H1 (cell line): ENCODE measurements around the gene MGMT. TPM values are rescaled to one million over a fixed set of nuclear protein-coding genes. Genes with fewer than 3 reads are reported as not detected.

Source experiments
- CTCF ChIA-PET: fragments of 300-600 bp; sonication (Branson Sonifier 250); formaldehyde crosslinking; loops from one replicate; lab custom pipeline; 2021; ENCODE audit not compliant: partially characterized antibody; lab: Charles Lee
- POLR2A ChIA-PET: fragments of 300-600 bp; sonication (Branson Sonifier 250); formaldehyde crosslinking; loops from one replicate; lab custom pipeline; 2021; ENCODE audit warnings: inconsistent platforms; ENCODE audit not compliant: partially characterized antibody; lab: Charles Lee
- DNase-seq, 2 experiments: peaks; one replicate each; pipeline versions ENCODE4 v3.0.0 to v3.0.0-alpha.2; 2010 to 2022; ENCODE audit warnings: low spot score in 2 of 2, low read depth in 1 of 2, mixed read lengths in 1 of 2
- FAIRE-seq: peaks from 2 replicates; lab custom pipeline; 2011; peaks lifted over from hg19 to GRCh38; lab: Jason Lieb, UNC
- H2AFZ ChIP-seq: 2 replicates; pipeline ENCODE4 v1.8.1; 2012; ENCODE audit warnings: low read length, inconsistent platforms
- H2AK5ac ChIP-seq: 2 replicates; pipeline ENCODE4 v1.6.1; 2013; ENCODE audit warnings: low read depth, low read length
- H2BK120ac ChIP-seq: replicated peaks from 2 replicates; pipeline ENCODE3; 2013; ENCODE audit warnings: low read depth, low read length, inconsistent platforms
- H2BK12ac ChIP-seq: 2 replicates; pipeline ENCODE4 v1.6.1; 2013; ENCODE audit warnings: low read depth, low read length
- H2BK15ac ChIP-seq: 2 replicates; pipeline ENCODE4 v1.6.1; 2013; ENCODE audit warnings: low read length
- H2BK20ac ChIP-seq: 2 replicates; pipeline ENCODE4 v1.6.1; 2013; ENCODE audit warnings: low read length
- H2BK5ac ChIP-seq: 2 replicates; pipeline ENCODE4 v1.6.1; 2013; ENCODE audit warnings: low read depth, low read length
- H3K14ac ChIP-seq: 2 replicates; pipeline ENCODE4 v1.6.1; 2013; ENCODE audit warnings: inconsistent platforms; ENCODE audit not compliant: insufficient read length
- H3K18ac ChIP-seq: 2 replicates; pipeline ENCODE4 v1.6.1; 2013; ENCODE audit warnings: low read length; ENCODE audit errors: extremely low read depth
- H3K23ac ChIP-seq: 2 replicates; pipeline ENCODE4 v1.6.1; 2013; ENCODE audit warnings: inconsistent platforms; ENCODE audit not compliant: insufficient read length
- H3K23me2 ChIP-seq: 2 replicates; pipeline ENCODE4 v1.6.1; 2013; ENCODE audit warnings: low read depth, low read length
- H3K27ac ChIP-seq: 2 replicates; pipeline ENCODE4 v1.6.1; 2011; ENCODE audit warnings: low read depth, low read length, inconsistent platforms
- H3K27me3 ChIP-seq, 4 experiments: replicated peaks in 1 of 4; 1 replicate in 1 of 4; 2 replicates in 3 of 4; pipeline versions ENCODE4 v1.6.1 to v1.8.1; 2011 to 2013; ENCODE audit warnings: low read length in 3 of 4, mild to moderate bottlenecking in 3 of 4, inconsistent platforms in 2 of 4, mixed read lengths in 2 of 4, moderate library complexity in 1 of 4; ENCODE audit not compliant: control insufficient read depth in 3 of 4, insufficient read depth in 3 of 4; ENCODE audit errors: extremely low read depth in 1 of 4
- H3K36me3 ChIP-seq, 4 experiments: 2 replicates each; pipeline versions ENCODE4 v1.6.1 to v1.8.1; 2011 to 2013; ENCODE audit warnings: mild to moderate bottlenecking in 4 of 4, low read length in 3 of 4, moderate library complexity in 2 of 4, control low read depth in 1 of 4, inconsistent platforms in 1 of 4; ENCODE audit not compliant: insufficient read depth in 4 of 4, control insufficient read depth in 2 of 4
- H3K4ac ChIP-seq: replicated peaks from 2 replicates; pipeline ENCODE3; 2013; ENCODE audit warnings: low read length, low read depth, mixed read lengths, inconsistent platforms; ENCODE audit not compliant: insufficient read length
- H3K4me1 ChIP-seq, 4 experiments: replicated peaks in 1 of 4; 1 replicate in 1 of 4; 2 replicates in 3 of 4; pipeline versions ENCODE4 v1.6.1 to v1.8.1; 2011 to 2013; ENCODE audit warnings: low read length in 3 of 4, inconsistent platforms in 2 of 4, mixed read lengths in 1 of 4; ENCODE audit not compliant: insufficient read depth in 4 of 4, control insufficient read depth in 3 of 4
- H3K4me2 ChIP-seq, 2 experiments: 2 replicates each; pipeline versions ENCODE4 v1.6.1 to v1.8.1; 2011 to 2013; ENCODE audit warnings: low read depth in 2 of 2, low read length in 2 of 2, control low read depth in 1 of 2, inconsistent platforms in 1 of 2, mild to moderate bottlenecking in 1 of 2; ENCODE audit not compliant: insufficient read depth in 1 of 2
- H3K4me3 ChIP-seq, 4 experiments: fragments of 200-600, 300-600 bp in 1 of 4; sonication (generic), shearing (Covaris generic), sonication (Bioruptor Twin) in 1 of 4; 2 replicates each; pipeline versions ENCODE4 v1.5.1 to v1.8.1; 2011 to 2016; ENCODE audit warnings: low read length in 4 of 4, low read depth in 3 of 4, control low read depth in 2 of 4, inconsistent platforms in 2 of 4, mild to moderate bottlenecking in 2 of 4, mixed read lengths in 1 of 4, moderate library complexity in 1 of 4; ENCODE audit not compliant: insufficient read depth in 2 of 4; ENCODE audit errors: extremely low read depth in 1 of 4
- H3K56ac ChIP-seq: replicated peaks from 2 replicates; pipeline ENCODE3; 2013; ENCODE audit warnings: low read depth, mild to moderate bottlenecking, mixed read lengths, low read length, inconsistent platforms; ENCODE audit not compliant: insufficient read length
- H3K79me1 ChIP-seq: 2 replicates; pipeline ENCODE4 v1.6.1; 2013; ENCODE audit warnings: low read depth, low read length, control low read depth
- H3K79me2 ChIP-seq, 2 experiments: 2 replicates each; pipeline versions ENCODE4 v1.6.1 to v1.8.1; 2012 to 2013; ENCODE audit warnings: low read length in 2 of 2, mild to moderate bottlenecking in 2 of 2, inconsistent platforms in 1 of 2; ENCODE audit not compliant: insufficient read depth in 2 of 2, control insufficient read depth in 1 of 2
- H3K9ac ChIP-seq, 4 experiments: replicated peaks in 1 of 4; 1 replicate in 1 of 4; 2 replicates in 3 of 4; pipeline versions ENCODE4 v1.6.1 to v1.8.1; 2011 to 2013; ENCODE audit warnings: low read depth in 3 of 4, low read length in 3 of 4, control low read depth in 2 of 4, mild to moderate bottlenecking in 2 of 4, moderate library complexity in 2 of 4, inconsistent platforms in 1 of 4; ENCODE audit errors: extremely low read depth in 1 of 4
- H3K9me3 ChIP-seq, 2 experiments: 2 replicates each; pipeline versions ENCODE4 v1.6.1 to v1.8.1; 2012 to 2013; ENCODE audit warnings: mild to moderate bottlenecking in 2 of 2, moderate library complexity in 2 of 2, control low read depth in 1 of 2, inconsistent platforms in 1 of 2, low read depth in 1 of 2, low read length in 1 of 2, mixed read lengths in 1 of 2; ENCODE audit not compliant: insufficient read depth in 2 of 2
- H4K20me1 ChIP-seq, 2 experiments: replicated peaks in 1 of 2; 2 replicates each; pipeline versions ENCODE3 to v1.8.1; 2011 to 2013; ENCODE audit warnings: inconsistent platforms in 2 of 2, low read length in 2 of 2, mild to moderate bottlenecking in 1 of 2; ENCODE audit not compliant: insufficient read depth in 2 of 2, control insufficient read depth in 1 of 2
- H4K5ac ChIP-seq: 2 replicates; pipeline ENCODE4 v1.6.1; 2013; ENCODE audit warnings: low read length, low read depth, mixed read lengths, inconsistent platforms; ENCODE audit not compliant: insufficient read length
- H4K8ac ChIP-seq: 2 replicates; pipeline ENCODE4 v1.8.0; 2013; ENCODE audit warnings: mild to moderate bottlenecking, moderate library complexity, low read length, inconsistent platforms; ENCODE audit not compliant: insufficient read depth; ENCODE audit errors: extremely low read depth
- H4K91ac ChIP-seq: replicated peaks from 2 replicates; pipeline ENCODE3; 2013; ENCODE audit warnings: low read length, mixed read lengths, inconsistent platforms; ENCODE audit not compliant: insufficient read length
- EZH2 ChIP-seq: fragments of 200-600 bp; sonication (generic); IDR thresholded peaks from 2 replicates; pipeline ENCODE4 v1.7.1; 2012; ENCODE audit warnings: low read depth, mild to moderate bottlenecking, moderate library complexity, low read length, inconsistent platforms; ENCODE audit not compliant: severe bottlenecking
- WGBS, 2 experiments: shearing (Covaris generic) in 1 of 2; methylation state at CpG; one replicate each; pipeline versions ENCODE4 v1.1.6 to v1.1.7; 2013 to 2015; ENCODE audit warnings: low lambda C conversion rate in 2 of 2, mixed read lengths in 2 of 2, inconsistent platforms in 1 of 2, low coverage in 1 of 2, missing lambda C conversion rate in 1 of 2; ENCODE audit not compliant: insufficient replicate concordance in 2 of 2, insufficient coverage in 1 of 2, insufficient read length in 1 of 2; ENCODE audit errors: extremely low coverage in 1 of 2, missing lambda C conversion rate in 1 of 2; 5-methylcytosine and 5-hydroxymethylcytosine counted together
- polyA plus RNA-seq, 7 experiments: library from polyadenylated mRNA; depleted of rRNA in 3 of 7; stranded (reverse) in 5 of 7; unstranded in 2 of 7; fragments of >200 nt in 5 of 7; fragments of 200-250 nt in 2 of 7; gene quantifications; 1 replicate in 5 of 7; 2 replicates in 1 of 7; 4 replicates in 1 of 7; pipeline versions ENCODE4 v1.2.1 to v1.2.3, GENCODE V29; 2011 to 2013; ENCODE audit warnings: missing spikeins in 2 of 7, mixed read lengths in 2 of 7
- total RNA-seq: library from RNA; stranded (reverse); fragmentation: NEBNext Ultra II Directional; extraction: Animal tissue kit (Norgen Biotek cat#: 25700); gene quantifications from 2 replicates; pipeline ENCODE4 v1.2.1, GENCODE V29; 2021

MGMT gene
- total and polyA plus RNA-seq, 2 of the 8 experiments (the other 6 are each of a cell fraction or from before 2014, with no cell fraction given), result 9.9 to 10.7 TPM

DNA sequence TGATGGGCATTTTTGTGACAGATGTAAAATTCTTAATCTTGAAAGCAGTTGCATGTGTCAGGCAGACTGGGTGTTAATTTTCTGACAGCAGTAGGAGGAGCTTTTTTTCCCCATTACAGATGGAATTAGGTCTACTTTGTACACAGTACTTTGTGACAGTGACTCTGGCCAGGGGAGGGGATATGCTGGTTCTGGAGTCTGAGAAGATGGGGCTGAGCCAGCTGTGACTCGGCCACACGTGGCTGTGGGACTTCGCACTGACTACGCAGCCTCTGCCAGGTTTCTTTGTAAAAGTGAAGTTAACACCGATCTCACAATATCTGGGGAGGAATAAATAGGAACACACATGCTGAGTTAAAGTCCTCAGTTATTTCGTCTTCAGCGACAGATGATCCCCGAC, 95.4 kb downstream of the MGMT start:
- Histone ChIP-seq H3K14ac (no peak overlapping the region), H2BK120ac (no peak overlapping the region), H2AFZ (no peak overlapping the region), H2BK12ac (no peak overlapping the region), H3K18ac (no peak overlapping the region), H3K9me3 (no peaks in the 10 kb centered on the region), H3K56ac (no peak overlapping the region), H2AK5ac (no peak overlapping the region), H3K36me3 (no peaks in the 10 kb centered on the region), H3K27me3 (no peaks in the 10 kb centered on the region), H4K8ac (no peak overlapping the region), H3K23me2 (no peaks in the 10 kb centered on the region), H2BK5ac (no peak overlapping the region), H3K4ac (no peak overlapping the region), H3K4me2 (no peak overlapping the region), H3K27ac (no peak overlapping the region), H3K79me1 (no peaks in the 10 kb centered on the region), H2BK15ac (no peak overlapping the region), H4K91ac (no peak overlapping the region), H3K4me3 (no peak overlapping the region), H3K23ac (no peak overlapping the region), H3K79me2 (no peaks in the 10 kb centered on the region), H4K20me1 (no peaks in the 10 kb centered on the region), H4K5ac (no peak overlapping the region), H2BK20ac (no peak overlapping the region), H3K4me1 (no peaks in the 10 kb centered on the region), H3K9ac (no peak overlapping the region)
- ChIA-PET CTCF (no interaction called here), POLR2A (no interaction called here)
- WGBS, 2 experiments, result 96% methylated on average over 8 of the region's 8 CpGs; no CpG with 5 or more reads in 1 of the 2 experiments
- no peak for TF ChIP-seq EZH2
- no peak for FAIRE-seq
- DNase-seq, result no peak
